ENCODE data around the gene NENF. TPM values are rescaled to one million over a fixed set of nuclear protein-coding genes. Genes with fewer than 3 reads are reported as not detected.
"Not testable (repeated sequence)": the region's sequence is repeated elsewhere in the genome, so short reads cannot be mapped to it uniquely, and the experiment has no call there.

NENF gene
- total RNA-seq, 3 donors from 2014 or later (not counting 1 experiment from before 2014, with no cell fraction given) = 7.2 to 14.0 (median 12.2) TPM

- Histone ChIP-seq H3K27ac (ENCODE audit: low read length) (no peak overlapping the region), H3K27me3 (ENCODE audit: control insufficient read depth, insufficient read depth, low read length) (no peaks in the 10 kb centered on the region), H3K4me1 (ENCODE audit: control insufficient read depth, insufficient read depth, low read length) (peaks cover 2% of the 10 kb centered on the region), H3K4me3 (ENCODE audit: low read length) (no peak overlapping the region), H3K36me3 (ENCODE audit: control insufficient read depth, insufficient read depth, low read length) (no peaks in the 10 kb centered on the region), H3K9me3 (ENCODE audit: control insufficient read depth, insufficient read depth, low read length) (no peaks in the 10 kb centered on the region)
- intact Hi-C loops (cut with micrococcal nuclease) = no loop called here
- no peaks in the 10 kb centered on the region for H3K9me3 Mint-ChIP-seq
- no peak overlapping the region for H3K4me3 Mint-ChIP-seq
- peaks cover 6 to 11% of the 10 kb centered on the region in 2 donors for H3K27me3 Mint-ChIP-seq (ENCODE audit: low read depth in 2 of 2)
- no peaks in the 10 kb centered on the region for H3K36me3 Mint-ChIP-seq
- 93% methylated on average over 17 of the region's 17 CpGs for WGBS (ENCODE audit: insufficient coverage)
- TF ChIP-seq, protein P1, sequence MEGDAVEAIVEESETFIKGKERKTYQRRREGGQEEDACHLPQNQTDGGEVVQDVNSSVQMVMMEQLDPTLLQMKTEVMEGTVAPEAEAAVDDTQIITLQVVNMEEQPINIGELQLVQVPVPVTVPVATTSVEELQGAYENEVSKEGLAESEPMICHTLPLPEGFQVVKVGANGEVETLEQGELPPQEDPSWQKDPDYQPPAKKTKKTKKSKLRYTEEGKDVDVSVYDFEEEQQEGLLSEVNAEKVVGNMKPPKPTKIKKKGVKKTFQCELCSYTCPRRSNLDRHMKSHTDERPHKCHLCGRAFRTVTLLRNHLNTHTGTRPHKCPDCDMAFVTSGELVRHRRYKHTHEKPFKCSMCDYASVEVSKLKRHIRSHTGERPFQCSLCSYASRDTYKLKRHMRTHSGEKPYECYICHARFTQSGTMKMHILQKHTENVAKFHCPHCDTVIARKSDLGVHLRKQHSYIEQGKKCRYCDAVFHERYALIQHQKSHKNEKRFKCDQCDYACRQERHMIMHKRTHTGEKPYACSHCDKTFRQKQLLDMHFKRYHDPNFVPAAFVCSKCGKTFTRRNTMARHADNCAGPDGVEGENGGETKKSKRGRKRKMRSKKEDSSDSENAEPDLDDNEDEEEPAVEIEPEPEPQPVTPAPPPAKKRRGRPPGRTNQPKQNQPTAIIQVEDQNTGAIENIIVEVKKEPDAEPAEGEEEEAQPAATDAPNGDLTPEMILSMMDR (IDR thresholded peaks at IDR 0.05) = no peak
- H3K4me1 Mint-ChIP-seq = peaks cover 3% of the 10 kb centered on the region in 2 donors
- DNase-seq (no peak), ATAC-seq (no peak)
- H3K27ac Mint-ChIP-seq = no peak overlapping the region
Observed at GRCh38 chr1:212471891-212472675, 39.4 kb downstream of the NENF start.

- Mint-ChIP-seq H3K9me3 (no peaks in the 10 kb centered on the region), H3K4me1 (peaks cover 5 to 15% of the 10 kb centered on the region in 2 donors), H3K27me3 (ENCODE audit: low read depth in 2 of 2) (peaks cover 7 to 14% of the 10 kb centered on the region in 2 donors), H3K36me3 (no peaks in the 10 kb centered on the region), H3K4me3 (no peak overlapping the region), H3K27ac (no peak overlapping the region)
- ATAC-seq = no peak
- Histone ChIP-seq H3K4me1 (ENCODE audit: control insufficient read depth, insufficient read depth, low read length) (peaks cover 8% of the 10 kb centered on the region), H3K9me3 (ENCODE audit: control insufficient read depth, insufficient read depth, low read length) (no peaks in the 10 kb centered on the region), H3K4me3 (ENCODE audit: low read length) (no peak overlapping the region), H3K36me3 (ENCODE audit: control insufficient read depth, insufficient read depth, low read length) (no peaks in the 10 kb centered on the region), H3K27me3 (ENCODE audit: control insufficient read depth, insufficient read depth, low read length) (no peaks in the 10 kb centered on the region), H3K27ac (ENCODE audit: low read length) (no peak overlapping the region)
- 88% methylated on average over 9 of the region's 9 CpGs for WGBS (ENCODE audit: insufficient coverage)
- intact Hi-C loops (cut with micrococcal nuclease) = no loop called here
- DNase-seq = no peak
- TF ChIP-seq, protein P1 (IDR thresholded peaks at IDR 0.05) = no peak
Observed at GRCh38 chr1:212473729-212474128, 41.0 kb downstream of the NENF start.

- Histone ChIP-seq H3K27ac (ENCODE audit: low read length) (no peak overlapping the region), H3K27me3 (ENCODE audit: control insufficient read depth, insufficient read depth, low read length) (no peaks in the 10 kb centered on the region), H3K36me3 (ENCODE audit: control insufficient read depth, insufficient read depth, low read length) (no peaks in the 10 kb centered on the region), H3K9me3 (ENCODE audit: control insufficient read depth, insufficient read depth, low read length) (no peaks in the 10 kb centered on the region), H3K4me3 (ENCODE audit: low read length) (no peak overlapping the region), H3K4me1 (ENCODE audit: control insufficient read depth, insufficient read depth, low read length) (peaks cover 17% of the 10 kb centered on the region)
- Mint-ChIP-seq H3K36me3 (no peaks in the 10 kb centered on the region), H3K27me3 (ENCODE audit: low read depth in 2 of 2) (peaks cover 12 to 13% of the 10 kb centered on the region in 2 donors), H3K9me3 (no peaks in the 10 kb centered on the region), H3K4me3 (no peak overlapping the region), H3K4me1 (peaks cover 16 to 29% of the 10 kb centered on the region in 2 donors), H3K27ac (no peak overlapping the region)
- DNase-seq = no peak
- intact Hi-C loops (cut with micrococcal nuclease) = no loop called here
- WGBS (ENCODE audit: insufficient coverage) = 91% methylated on average over 4 of the region's 4 CpGs
- no peak for ATAC-seq
- TF ChIP-seq, protein P1 (IDR thresholded peaks at IDR 0.05) = no peak
Observed at GRCh38 chr1:212475151-212475550, 42.4 kb downstream of the NENF start.

- not testable (repeated sequence) for H3K36me3 ChIP-seq (ENCODE audit: control insufficient read depth, insufficient read depth, low read length); DNase-seq; H3K9me3 Mint-ChIP-seq; H3K27ac ChIP-seq (ENCODE audit: low read length); H3K4me3 Mint-ChIP-seq; H3K27ac Mint-ChIP-seq; H3K27me3 ChIP-seq (ENCODE audit: control insufficient read depth, insufficient read depth, low read length); H3K36me3 Mint-ChIP-seq; H3K4me3 ChIP-seq (ENCODE audit: low read length); H3K9me3 ChIP-seq (ENCODE audit: control insufficient read depth, insufficient read depth, low read length); ATAC-seq
- WGBS (ENCODE audit: insufficient coverage) = no CpG with 5 or more reads among the region's 3 CpGs
- intact Hi-C loops (cut with micrococcal nuclease) = loop anchor here (2.0 kb wide), 2 partner anchors 155 to 519 kb away; no protein-coding TSS in a partner anchor
- Mint-ChIP-seq H3K27me3 (ENCODE audit: low read depth in 2 of 2) (peaks cover 9 to 12% of the 10 kb centered on the region in 2 donors), H3K4me1 (peaks cover 23 to 36% of the 10 kb centered on the region in 2 donors)
- peaks cover 24% of the 10 kb centered on the region for H3K4me1 ChIP-seq (ENCODE audit: control insufficient read depth, insufficient read depth, low read length)
Observed at GRCh38 chr1:212475831-212476230, 43.1 kb downstream of the NENF start.

Measured in natural killer cell (primary cell).